ENCODE results near the gene AGBL5. TPM values are rescaled to one million over a fixed set of nuclear protein-coding genes. Genes with fewer than 3 reads are reported as not detected.

The AGBL5 gene
- total and polyA plus RNA-seq, 2 of the 13 experiments (the other 11 are each of a cell fraction or from before 2014, with no cell fraction given): 55.9 to 73.3 TPM

DNA sequence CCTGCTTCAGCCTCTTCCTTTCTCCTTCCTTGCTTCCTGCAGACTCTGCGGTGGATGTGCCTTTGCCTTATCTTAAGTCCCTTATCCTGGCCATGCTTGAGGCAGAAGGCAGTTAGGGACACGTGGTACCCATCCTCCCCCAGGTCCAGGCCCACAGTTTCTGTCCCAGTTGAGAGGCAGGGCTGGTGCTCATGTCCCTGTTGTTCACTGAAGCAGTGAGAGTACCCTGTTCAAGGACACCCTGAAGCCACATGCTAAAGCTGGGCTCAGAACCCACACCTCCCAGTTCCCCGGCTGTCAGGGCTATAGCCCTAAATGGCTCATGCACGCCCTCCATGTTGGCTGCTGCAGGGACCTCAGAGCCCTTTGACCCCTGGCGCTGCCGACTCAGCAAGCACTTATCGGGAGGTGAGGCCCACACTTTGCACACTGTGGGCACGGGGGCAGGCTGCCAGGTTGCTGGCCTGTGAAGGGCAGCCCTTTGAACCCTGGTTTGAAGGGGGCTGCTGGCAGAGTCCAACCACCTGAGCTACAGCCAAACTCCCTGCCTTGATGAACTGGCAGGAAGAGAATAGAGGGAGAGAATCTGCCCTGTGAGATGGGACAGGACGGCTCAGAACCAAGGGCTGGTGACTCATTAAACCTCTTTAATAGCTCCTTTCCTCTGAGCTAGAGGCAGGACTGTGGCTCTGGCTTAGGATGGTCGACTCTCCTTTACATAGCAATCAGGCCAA, 41.4 kb downstream of the AGBL5 start (continued):
- TF ChIP-seq RCOR2 (CRISPR knock-in tag; IDR thresholded peaks at IDR 0.05) (peak; percentile 58; the same call in 1 of the 2 replicates), ZNF34 (CRISPR knock-in tag; IDR thresholded peaks at IDR 0.05; ENCODE audit: borderline replicate concordance) (no peak), ISX (CRISPR knock-in tag; conservative IDR thresholded peaks at IDR 0.05) (no peak), ZNF709 (CRISPR knock-in tag; IDR thresholded peaks at IDR 0.05) (peak; percentile 44; the same call in 1 of the 2 replicates), RFX5 (IDR thresholded peaks at IDR 0.05; ENCODE audit: low read depth, low read length) (no peak), MTA1 (CRISPR knock-in tag; IDR thresholded peaks at IDR 0.05; ENCODE audit: borderline replicate concordance) (peak; percentile 100), ZNF780A (CRISPR knock-in tag; IDR thresholded peaks at IDR 0.05) (no peak), ZBTB8A (CRISPR knock-in tag; IDR thresholded peaks at IDR 0.05; ENCODE audit: borderline replicate concordance, low read depth) (no peak; the same call in 1 of the 2 replicates), CEBPG (CRISPR knock-in tag; IDR thresholded peaks at IDR 0.05) (peak; percentile 38; the same call in 1 of the 2 replicates), ZSCAN25 (CRISPR knock-in tag; IDR thresholded peaks at IDR 0.05) (no peak; the same call in 1 of the 2 replicates), RAD21 (CRISPR knock-in tag; IDR thresholded peaks at IDR 0.05) (peak; percentile 53; the same call in 1 of the 2 replicates), KAT2B (IDR thresholded peaks at IDR 0.05; ENCODE audit: borderline replicate concordance, low read depth, low read length) (no peak), MATR3 (CRISPR knock-in tag; IDR thresholded peaks at IDR 0.05) (no peak), ZNF83 (CRISPR knock-in tag; IDR thresholded peaks at IDR 0.05; ENCODE audit: borderline replicate concordance) (no peak), SUZ12 (IDR thresholded peaks at IDR 0.05; ENCODE audit: low read depth, low read length) (no peak), ATRX (CRISPR knock-in tag; IDR thresholded peaks at IDR 0.05; ENCODE audit: borderline replicate concordance) (no peak), ZNF782 (CRISPR knock-in tag; IDR thresholded peaks at IDR 0.05; ENCODE audit: borderline replicate concordance) (no peak; the same call in 1 of the 2 replicates), ZFP36L2 (CRISPR knock-in tag; IDR thresholded peaks at IDR 0.05) (peak; percentile 32; the same call in 1 of the 2 replicates), KMT2A (CRISPR knock-in tag; IDR thresholded peaks at IDR 0.05) (peak; percentile 78; the same call in 1 of the 2 replicates)
- TF ChIP-seq, protein P1, sequence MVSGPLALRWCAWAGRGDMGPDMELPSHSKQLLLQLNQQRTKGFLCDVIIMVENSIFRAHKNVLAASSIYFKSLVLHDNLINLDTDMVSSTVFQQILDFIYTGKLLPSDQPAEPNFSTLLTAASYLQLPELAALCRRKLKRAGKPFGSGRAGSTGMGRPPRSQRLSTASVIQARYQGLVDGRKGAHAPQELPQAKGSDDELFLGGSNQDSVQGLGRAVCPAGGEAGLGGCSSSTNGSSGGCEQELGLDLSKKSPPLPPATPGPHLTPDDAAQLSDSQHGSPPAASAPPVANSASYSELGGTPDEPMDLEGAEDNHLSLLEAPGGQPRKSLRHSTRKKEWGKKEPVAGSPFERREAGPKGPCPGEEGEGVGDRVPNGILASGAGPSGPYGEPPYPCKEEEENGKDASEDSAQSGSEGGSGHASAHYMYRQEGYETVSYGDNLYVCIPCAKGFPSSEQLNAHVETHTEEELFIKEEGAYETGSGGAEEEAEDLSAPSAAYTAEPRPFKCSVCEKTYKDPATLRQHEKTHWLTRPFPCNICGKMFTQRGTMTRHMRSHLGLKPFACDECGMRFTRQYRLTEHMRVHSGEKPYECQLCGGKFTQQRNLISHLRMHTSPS (CRISPR knock-in tag; IDR thresholded peaks at IDR 0.05; ENCODE audit: low read depth): peak; percentile 100
- TF ChIP-seq, protein P2, sequence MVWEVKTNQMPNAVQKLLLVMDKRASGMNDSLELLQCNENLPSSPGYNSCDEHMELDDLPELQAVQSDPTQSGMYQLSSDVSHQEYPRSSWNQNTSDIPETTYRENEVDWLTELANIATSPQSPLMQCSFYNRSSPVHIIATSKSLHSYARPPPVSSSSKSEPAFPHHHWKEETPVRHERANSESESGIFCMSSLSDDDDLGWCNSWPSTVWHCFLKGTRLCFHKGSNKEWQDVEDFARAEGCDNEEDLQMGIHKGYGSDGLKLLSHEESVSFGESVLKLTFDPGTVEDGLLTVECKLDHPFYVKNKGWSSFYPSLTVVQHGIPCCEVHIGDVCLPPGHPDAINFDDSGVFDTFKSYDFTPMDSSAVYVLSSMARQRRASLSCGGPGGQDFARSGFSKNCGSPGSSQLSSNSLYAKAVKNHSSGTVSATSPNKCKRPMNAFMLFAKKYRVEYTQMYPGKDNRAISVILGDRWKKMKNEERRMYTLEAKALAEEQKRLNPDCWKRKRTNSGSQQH (CRISPR knock-in tag; IDR thresholded peaks at IDR 0.05; ENCODE audit: low read depth): peak; percentile 78; the same call in 1 of the 2 replicates
- TF ChIP-seq, protein P3, sequence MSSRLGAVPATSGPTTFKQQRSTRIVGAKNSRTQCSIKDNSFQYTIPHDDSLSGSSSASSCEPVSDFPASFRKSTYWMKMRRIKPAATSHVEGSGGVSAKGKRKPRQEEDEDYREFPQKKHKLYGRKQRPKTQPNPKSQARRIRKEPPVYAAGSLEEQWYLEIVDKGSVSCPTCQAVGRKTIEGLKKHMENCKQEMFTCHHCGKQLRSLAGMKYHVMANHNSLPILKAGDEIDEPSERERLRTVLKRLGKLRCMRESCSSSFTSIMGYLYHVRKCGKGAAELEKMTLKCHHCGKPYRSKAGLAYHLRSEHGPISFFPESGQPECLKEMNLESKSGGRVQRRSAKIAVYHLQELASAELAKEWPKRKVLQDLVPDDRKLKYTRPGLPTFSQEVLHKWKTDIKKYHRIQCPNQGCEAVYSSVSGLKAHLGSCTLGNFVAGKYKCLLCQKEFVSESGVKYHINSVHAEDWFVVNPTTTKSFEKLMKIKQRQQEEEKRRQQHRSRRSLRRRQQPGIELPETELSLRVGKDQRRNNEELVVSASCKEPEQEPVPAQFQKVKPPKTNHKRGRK (CRISPR knock-in tag; IDR thresholded peaks at IDR 0.05): no peak
- TF ChIP-seq, protein P4, sequence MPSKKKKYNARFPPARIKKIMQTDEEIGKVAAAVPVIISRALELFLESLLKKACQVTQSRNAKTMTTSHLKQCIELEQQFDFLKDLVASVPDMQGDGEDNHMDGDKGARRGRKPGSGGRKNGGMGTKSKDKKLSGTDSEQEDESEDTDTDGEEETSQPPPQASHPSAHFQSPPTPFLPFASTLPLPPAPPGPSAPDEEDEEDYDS (CRISPR knock-in tag; IDR thresholded peaks at IDR 0.05): peak; percentile 64
- TF ChIP-seq, protein P5, sequence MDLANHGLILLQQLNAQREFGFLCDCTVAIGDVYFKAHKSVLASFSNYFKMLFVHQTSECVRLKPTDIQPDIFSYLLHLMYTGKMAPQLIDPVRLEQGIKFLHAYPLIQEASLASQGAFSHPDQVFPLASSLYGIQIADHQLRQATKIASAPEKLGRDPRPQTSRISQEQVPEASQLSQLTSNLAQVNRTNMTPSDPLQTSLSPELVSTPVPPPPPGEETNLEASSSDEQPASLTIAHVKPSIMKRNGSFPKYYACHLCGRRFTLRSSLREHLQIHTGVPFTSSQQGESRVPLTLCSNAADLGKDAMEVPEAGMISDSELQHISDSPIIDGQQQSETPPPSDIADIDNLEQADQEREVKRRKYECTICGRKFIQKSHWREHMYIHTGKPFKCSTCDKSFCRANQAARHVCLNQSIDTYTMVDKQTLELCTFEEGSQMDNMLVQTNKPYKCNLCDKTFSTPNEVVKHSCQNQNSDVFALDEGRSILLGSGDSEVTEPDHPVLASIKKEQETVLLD (CRISPR knock-in tag; IDR thresholded peaks at IDR 0.05; ENCODE audit: low read depth): peak; percentile 54; the same call in 1 of the 2 replicates

All from HepG2 (cell line).